ENCODE data around the gene CENPM.

CENPM gene

DNA sequence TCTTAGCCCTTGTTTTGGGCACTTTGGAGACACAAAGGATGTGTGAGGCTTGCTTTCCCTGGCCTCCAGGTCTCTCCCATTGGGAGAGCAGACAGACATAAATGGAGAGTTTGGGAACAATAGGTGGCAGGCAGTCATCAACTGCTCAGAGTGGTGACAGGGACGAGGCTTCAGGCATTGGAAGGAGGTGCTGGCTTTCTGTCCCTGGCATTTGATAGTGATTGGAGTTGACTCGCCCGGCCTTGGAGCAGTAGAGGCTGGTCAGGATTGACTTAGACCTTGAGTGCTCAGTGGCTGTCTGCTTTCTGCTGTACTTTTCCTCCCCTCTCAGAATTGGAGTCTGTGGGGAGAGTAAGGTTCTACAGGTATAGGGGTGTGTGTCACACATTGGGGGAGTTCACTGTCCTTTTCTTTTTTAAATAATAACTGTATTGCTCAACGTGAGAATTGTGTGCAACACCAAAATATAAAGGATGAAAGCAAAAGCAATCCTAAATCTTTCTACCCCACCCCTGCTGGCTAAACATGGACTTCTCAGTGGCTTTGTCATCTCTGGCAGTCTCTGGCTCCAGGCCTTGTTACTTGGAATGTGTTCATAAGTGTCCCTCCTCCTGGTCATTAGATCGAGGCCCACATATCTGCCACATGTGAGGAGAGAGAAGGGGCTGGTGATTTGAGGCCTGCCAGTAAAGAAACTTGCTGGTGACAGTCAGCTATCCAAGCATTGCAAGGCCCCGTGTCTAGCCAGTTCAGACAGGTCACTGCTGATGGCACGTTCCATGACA, 53.2 kb downstream of the CENPM start:
- no peak for DNase-seq

GRCh38 chr22:41892721-41893120, 54.2 kb downstream of the CENPM start:
- DNase-seq = no peak

DNA sequence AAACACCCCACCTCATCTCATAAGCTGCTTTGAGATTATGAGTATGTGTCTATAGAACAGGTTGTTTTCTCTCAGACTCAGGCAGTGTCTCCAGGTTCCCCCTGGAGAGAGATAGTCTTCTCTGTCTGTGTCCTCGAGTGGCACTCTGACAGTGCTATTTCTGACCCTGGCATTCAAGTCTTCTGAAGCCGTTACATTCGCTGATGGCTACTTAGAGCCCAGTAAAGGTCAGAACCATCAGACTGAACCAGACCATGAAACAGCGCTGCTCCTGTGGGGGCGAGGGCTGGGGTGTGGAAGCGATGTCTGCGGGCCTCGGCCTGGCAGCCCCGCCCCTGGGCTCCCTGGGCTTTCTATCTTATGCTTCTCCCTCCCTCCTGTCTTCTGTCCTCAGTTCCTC, 55.5 kb downstream of the CENPM start:
- no peak for DNase-seq
